Dermis blood vessel endothelial cell (primary cell): Measurements from ENCODE around the gene EIF3I. TPM values are rescaled to one million over a fixed set of nuclear protein-coding genes. Genes with fewer than 3 reads are reported as not detected.
A peak's percentile ranks its signal among the peaks of the same experiment; 100 is the strongest.

ENCODE experiments used
- DNase-seq: peaks from one replicate; pipeline ENCODE4 v3.0.0; 2010
- total RNA-seq: library from RNA; depleted of rRNA; stranded (reverse); fragments of >200 nt; gene quantifications from 2 replicates; pipeline ENCODE4 v1.2.3, GENCODE V29; 2014

The EIF3I gene
- total RNA-seq, 1 donor from 2014 or later: 353 TPM

DNA sequence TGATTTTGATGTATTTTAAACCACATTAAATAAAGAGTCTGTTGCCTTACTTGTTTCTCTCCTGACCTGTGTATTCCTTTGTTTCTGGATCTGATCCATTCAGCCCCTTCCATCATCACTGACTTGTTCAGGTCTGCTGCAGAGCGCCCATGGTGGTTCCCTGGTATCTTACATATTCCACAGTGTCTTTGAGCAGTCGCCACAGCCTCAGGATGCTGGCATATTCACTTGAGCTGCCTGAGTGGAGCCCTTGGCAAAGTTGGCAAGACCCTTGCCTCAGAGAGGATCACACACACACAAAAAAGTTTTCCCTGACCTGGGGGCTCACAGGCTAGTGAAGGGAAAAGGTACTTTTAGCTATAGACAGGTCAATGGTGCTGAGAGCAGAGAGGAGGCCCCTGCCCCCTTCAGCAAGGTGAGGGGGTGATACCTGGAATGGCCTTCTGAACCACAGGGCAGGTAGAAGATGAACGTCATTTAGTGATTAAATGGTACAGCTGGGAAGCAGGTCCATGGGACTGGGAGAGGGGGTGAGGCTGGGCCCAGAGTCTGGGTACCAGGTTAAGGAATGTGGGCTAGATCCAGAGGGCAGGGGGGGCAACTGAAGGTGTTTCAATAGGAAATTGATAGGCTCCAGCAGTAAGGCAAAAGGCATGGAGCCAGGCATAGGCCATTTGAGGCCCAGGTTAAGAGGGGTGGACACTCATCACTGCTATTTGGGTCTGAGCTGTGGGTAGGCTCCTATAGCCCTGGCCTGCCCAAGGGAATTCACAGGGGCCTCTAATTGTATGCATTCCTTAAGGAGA, 23.8 kb upstream of the EIF3I start:
- DNase-seq: no peak

DNA sequence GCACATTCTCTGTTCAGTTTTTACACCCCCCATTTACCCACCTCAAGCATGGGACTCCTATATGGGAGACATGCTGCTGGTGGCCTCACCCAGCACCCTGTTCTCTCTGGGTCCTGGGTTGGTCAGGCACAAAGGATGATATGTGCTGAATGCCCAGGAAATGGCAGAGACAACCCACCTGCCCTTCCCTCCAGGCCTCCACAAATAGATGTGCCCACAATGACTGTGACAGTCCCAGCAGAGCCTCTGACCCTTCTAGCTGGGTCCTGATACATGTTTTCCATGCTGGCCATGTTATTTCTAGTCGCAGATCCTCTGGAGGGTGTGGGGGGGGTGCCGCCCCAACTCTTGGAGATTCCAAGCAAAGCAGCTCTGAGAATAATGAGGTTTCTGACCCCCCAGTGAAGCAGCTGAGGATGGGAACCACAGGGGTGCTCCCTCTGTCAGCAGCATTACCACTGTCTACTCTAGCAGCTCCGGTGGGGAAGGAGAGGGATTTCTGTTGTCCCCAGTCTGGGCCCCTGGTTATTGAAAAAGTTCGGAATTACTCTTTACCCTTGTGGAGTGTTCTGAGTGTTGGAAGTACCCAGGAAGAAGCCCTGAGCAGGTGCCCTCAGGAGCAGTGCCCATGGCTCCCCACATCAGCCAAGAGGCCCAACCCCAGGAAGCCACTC, 23.0 kb upstream of the EIF3I start:
- DNase-seq: no peak

DNA sequence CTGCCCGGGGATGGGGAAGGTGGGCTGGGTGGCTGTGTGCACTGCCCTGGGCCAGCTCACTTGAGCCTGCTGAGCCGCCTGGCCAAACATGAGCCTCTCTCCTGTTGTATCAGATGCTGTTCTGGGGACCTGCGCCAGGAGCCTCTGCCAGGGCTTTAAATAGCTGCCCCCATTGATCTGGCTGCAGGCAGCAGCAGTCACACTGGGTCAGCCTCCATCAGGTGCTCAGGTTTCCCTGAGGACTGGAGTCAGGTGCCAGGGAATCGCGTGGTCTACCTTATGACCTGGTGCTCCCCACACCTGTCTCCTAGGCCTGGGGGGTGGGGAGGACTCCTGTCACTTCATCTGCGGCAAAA, 22.5 kb upstream of the EIF3I start:
- DNase-seq: no peak

DNA sequence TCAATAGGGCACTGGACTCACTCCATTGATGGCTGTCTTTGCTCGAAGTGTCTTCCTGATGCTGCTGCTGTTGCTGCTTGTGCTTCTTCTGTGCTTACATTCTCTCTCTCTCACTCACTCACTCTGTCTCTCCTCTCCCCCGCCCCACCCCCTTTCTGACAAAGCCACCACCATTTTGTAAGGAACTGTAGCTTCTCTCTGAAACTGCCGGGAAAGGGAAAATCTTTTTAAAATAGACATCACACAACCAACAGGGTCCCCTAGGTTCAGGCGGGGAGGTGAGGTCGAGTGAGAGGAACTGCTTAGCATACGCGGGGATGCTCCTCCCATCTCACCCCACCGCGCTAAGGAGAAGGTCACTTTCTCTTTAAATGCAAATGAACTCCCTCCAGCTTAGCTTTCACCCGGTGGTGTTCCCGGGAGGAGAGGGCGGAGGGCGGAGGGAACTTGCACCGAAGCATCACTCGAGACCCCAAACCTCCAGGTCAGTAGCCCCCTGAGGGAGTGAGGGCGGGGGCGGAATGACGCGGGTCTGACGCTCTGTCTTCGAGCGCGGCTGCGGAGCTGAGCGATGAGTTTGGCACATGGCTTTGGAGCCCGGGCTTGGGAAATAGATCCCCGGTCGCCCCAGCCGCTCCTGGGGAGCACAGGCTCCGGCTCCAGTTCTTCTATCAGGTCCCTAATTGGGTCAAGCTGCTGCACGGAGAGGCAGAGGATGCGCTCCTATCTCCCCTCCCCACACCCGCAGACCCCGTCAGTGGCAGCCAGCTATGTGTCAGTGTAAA, 21.8 kb upstream of the EIF3I start, which contains the start of gene CCDC28B:
Gene CCDC28B (plus strand): TSS at position 370 of the 785 bp plus-strand sequence. CDS start 1,341 bp downstream, outside the sequence.
- peak; percentile 51 for DNase-seq

DNA sequence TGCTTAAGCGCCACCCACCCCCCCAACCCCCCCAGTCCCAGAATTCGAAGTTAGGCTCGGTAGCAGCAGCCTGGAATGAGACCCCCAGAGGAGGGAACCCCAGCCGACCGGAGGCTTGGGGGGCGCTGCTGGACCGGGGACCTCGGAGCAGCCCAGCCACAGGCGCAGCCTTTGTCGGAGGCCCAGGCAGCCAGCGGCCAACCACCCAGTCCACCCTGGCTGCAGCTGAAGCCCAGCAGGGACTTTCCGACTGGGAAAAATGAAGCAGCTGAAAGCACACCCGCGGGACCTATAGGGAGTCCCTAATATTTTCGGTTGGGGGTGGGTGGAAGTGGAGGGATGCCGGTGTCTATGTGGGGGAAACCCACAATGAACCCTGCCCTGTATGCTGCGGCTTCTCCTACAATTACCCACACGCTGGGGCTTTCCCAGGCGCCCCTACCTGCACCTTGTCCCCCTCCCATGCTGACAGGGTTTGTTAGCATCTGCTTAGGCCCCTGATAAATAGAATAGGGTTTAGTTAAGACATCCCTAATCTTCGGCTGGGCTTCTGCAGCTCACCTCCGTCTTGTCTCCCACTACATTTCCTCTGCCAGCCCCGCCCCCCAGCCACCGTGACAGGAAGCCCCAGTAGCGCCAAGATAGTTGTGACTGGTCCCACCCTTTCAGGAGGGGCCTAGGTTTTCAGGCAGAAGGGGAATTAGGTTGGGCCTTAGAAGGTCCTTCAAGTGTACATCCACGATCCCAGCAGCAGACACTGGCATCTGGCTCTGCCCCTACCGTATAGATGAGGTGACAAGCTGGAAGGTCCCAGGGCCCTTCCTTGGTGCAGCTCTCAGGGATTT, 21.0 kb upstream of the EIF3I start:
- peak; percentile 70 for DNase-seq

DNA sequence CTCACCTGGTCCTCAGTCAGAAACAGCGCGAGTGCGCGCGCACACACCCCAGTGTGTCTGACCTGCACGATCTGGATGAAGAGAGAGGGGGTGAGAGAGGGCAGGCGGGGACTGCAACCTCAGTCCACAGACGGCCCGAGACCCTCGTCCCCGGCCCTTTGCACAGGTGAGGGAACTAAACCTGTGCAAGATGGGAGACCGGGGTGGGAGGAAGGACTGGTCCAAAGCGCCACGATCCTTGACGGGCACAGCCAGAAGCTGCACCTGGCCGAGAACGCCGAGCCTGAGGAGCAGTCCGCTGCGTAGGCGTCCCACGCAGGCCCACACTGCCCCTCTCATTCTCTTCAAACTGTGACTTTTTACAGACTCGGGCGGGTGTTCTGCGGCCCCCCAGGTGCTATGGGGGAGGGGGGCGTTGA, 17.3 kb upstream of the EIF3I start:
- no peak for DNase-seq

DNA sequence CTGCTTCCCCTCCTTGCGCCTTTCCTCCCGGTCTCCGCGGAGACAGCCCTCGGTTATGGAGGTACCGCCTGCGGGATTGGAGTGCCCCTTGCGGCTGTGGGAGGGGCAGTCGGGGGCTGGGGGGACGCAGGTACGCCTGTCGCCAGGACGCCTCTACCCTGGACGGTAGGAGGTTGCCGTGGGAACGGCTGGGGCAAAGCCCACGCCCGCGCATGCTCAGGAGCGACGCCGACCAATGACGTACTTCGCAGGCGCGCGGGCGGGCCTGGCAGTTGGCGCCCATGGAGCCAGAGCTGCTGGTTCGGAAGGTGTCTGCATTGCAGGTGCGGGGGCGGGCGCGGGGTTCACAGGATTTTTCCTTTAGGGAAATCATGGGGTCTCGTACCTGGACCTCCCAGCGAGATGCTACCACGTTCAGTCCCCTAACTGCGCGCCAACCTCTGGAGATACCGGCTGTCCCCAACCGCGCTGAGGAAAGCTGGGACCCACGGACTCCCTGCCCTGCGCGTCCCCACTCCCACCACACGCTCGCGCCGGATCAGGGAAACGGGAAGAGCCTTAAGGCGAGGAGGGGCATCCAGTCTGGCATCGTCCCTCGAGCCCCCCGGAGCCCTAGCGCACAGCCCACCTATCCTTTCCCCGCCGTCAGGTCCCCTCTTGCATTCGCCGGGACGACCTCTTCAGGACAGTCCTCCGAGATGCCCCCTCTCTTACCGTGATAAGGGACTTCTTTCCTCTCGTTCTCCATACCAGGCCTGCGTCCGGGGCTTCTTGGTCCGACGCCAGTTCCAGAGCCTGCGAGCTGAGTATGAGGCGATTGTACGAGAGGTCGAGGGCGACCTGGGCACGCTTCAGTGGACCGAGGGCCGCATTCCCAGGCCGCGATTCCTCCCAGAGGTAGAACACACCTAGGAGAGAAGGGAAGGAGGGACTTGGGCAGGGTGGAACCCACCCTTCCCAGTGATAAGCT, 16.5 kb upstream of the EIF3I start, which contains the start of gene IQCC:
Gene IQCC (plus strand): TSS at position 271 of the 970 bp plus-strand sequence. CDS start 11 bp downstream, at position 282.
- DNase-seq: peak; percentile 90

DNA sequence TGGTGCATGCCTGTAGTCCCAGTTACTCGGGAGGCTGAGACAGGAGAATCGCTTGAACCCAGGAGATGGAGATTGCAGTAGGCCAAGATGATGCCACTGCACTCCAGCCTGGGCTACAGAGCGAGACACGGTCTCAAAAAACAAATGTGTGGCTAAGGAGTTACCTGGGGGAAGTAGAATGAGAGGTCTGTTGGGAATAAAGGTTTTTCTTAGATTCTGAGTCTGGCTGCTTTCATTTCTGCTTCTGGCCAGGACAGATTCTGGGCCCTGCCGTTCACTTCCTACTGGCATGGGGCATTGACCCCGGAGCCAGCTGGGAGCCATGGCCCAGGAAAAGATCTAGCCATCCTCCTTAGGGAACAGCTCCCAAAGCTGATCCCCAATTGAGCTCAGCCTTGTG, 13.7 kb upstream of the EIF3I start:
- no peak for DNase-seq

DNA sequence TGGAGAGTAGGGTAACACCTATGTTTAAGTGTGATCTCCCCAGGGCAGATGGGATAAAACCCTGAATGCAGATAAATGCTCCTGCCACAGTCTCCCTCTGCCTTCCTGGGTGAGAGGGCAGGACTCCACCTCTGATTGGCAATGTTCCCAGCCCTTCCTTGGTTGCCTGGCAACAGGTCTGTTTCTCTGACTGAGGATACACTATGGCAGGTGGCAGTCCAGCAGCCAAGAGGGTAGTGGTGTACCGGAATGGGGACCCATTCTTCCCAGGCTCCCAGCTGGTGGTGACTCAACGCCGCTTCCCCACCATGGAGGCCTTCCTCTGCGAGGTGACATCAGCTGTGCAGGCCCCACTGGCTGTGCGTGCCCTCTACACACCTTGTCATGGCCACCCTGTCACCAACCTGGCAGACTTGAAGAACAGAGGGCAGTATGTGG, 13.3 kb upstream of the EIF3I start, which contains the start of gene DCDC2B:
Gene DCDC2B (plus strand): TSS at position 199 of the 438 bp plus-strand sequence. CDS start 5 bp downstream, at position 204.
- peak; percentile 59 for DNase-seq

DNA sequence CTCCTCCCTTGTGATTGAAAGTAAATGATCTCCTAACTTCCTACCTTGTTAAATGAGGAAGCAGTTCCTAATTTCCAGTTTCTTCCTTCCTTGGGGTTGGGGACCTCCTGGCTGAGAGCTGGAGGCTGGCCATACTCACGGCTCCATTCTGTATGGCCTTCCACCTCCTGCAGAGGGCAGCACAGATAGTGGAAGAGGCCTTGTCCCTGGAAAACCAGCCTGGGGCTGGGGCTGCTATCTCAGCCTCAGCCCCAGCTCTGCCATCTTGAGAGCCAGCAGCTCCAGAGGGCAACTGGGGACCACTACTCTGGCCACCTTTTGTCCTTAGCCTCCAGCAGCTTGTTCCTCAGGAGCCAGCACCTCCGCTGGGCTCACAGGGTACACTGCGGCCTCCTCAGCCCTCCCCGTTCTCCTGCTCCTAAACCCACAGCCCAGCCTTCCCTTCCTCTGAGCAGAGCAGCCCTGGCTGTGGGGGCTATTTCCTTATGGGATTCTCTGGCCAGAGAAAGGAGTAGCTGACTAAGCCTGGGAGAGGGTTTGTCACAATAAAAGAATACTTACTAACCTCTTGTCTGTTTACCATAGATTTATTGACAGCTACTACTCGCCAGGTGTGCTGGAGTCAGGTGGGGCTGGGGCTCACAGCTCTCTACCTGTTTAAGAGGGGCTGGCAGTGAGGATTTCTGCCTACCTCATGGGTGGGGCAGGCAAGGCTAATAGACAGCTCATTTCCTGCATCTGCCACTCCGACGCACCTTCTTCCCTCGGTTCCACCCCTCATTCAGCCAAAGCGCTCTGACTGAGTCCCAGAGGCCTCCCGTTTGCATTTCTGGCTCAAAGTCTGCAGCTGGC, 6.4 kb upstream of the EIF3I start:
- peak; percentile 89 for DNase-seq

DNA sequence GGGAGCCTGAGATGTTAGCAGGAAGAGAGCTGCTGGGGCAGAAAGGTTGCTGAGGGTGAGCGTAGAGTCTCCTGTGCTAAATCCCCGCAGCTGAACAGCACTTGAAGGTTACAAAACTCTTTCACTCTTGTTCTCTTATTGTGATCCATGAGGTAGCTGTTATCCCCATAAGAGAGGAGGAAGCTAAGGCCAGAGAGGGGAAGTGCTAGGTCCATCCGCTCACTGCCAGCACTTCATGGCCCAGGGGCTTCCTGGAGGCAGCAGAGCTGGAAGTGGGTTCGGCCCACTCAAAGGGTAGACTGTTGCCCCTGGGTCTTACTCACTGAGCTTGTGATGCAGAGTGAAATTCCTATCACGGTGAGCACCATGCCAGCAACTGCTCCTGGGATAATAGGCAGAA, 5.6 kb upstream of the EIF3I start:
- no peak for DNase-seq

DNA sequence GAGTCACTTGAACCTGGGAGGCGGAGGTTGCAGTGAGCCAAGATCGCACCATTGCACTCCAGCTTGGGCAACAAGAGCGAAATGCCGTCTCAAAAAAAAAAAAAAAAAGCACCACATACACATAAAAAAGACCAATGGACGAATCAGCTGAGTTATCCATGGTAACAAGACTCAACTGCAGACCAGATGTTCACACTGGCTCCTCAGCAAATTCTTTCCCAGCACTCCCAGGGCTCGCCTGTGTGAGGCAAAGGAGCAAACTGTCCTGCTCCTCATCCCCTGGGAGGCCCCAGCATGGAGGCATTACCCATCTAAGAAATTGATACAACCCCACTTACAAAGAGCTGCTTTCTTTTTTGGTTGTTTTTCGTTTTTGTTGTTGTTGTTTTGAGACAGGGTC, 3.2 kb upstream of the EIF3I start:
- no peak for DNase-seq

DNA sequence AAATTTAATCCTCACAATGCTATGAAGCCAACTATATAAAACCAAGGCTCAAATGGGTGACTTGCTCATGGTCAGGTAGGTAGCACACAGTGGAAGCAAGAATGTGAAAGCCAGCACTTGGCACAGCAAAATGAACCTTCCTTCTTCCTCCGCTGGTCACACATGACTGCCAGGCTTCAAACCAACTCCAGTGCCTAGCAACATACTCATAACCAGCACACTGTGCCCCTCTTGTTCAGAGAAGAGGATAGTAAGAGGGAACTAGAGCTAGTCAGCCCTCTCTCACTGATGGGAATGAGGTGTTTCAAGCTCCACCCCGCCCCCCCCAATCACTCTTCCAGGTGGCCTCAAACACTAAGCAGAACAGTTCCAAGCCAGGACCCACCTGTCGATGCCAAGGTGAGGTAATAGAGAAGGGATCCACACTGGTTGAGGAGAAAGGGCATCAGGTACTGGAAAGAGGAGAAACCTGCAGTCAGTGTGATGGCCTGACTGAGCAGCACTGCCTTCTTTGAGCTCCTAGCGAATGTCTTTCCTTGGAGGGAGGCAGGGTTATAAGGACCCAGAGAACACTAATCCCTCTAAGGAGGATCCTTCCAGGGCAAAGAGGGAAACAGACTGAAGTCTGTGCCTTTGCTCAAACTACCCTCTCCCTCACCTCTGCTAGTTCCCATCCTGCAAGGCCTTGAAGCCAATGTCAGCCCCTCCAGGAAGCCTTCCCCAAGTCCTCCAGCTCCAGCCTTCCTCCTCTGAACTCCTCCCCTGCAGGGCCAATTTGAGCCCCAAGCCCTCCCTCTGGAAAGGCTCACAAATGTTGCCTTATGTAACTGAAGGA, 1.2 kb upstream of the EIF3I start:
- no peak for DNase-seq

DNA sequence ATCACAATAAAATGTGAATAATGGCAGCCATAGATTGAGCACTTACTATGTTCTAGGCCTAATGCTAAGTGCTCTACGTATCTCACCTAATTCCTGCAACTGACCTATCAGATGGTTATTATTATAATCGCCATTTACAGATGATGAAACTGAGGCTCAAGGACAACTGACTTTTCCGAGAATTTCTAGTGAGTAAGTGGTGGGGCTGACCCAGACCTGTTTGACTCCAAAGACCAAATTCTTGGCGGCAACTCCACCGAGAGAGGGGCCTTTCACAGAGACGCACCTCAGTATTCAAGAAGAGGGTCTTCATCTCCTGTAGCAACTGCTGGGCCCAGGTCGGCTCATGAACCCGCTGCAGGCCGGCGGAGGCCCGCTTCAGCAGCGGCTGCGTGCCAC, 627 bp upstream of the EIF3I start:
- no peak for DNase-seq

DNA sequence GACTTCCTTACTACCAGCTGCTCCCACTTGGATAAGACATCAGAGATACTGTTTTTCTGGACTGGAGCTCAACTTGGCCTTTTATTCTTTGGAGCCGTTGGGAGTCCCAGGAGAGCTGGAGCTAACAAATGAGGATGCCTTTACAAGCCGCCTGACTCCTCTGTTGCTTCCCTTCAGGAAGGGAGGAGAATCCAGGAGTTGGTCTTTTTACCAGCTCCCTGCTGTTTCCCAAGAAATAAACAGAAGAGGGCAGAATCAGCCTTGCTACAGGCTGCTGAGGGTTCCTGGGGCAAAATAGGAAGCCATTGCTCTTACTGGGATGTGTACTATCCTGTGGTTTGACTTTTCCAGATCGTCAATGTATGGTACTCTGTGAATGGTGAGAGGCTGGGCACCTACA, 1.5 kb downstream of the EIF3I start:
- peak; percentile 84 for DNase-seq

DNA sequence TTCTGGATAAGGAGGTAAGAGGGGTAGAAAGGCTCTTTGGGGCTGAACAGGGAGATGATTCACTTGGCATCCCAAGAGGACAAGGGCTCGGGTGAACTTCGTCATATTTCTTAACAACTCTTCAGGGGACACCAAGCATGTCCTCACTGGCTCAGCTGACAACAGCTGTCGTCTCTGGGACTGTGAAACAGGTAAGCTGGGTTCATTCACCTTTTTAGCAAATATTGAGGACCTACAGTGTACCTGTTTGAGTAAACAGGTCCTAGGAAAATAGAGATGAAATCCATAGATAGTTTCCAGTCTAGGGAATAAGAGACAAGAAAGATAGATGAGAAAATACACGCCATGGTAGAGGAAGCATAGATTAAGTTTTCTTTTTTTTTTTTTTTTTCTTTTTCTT, 2.1 kb downstream of the EIF3I start:
- DNase-seq: no peak

DNA sequence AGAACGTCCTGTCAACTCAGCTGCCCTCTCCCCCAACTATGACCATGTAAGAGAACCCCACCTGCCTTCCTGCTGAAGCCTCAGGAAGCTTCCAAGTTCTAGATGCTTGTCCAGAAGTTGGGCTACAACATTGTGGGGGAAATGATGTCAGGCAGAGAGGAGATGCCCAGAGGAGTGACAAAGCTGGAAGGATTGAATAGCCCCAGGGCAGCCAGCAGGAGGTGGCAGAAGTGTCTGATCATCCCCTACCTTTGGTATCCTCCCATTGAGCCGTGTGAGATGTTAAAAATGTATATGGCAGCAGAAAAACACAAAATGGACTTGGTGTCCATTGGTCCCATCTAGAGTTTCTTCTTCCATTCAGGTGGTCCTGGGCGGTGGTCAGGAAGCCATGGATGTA, 6.6 kb downstream of the EIF3I start:
- DNase-seq: no peak

DNA sequence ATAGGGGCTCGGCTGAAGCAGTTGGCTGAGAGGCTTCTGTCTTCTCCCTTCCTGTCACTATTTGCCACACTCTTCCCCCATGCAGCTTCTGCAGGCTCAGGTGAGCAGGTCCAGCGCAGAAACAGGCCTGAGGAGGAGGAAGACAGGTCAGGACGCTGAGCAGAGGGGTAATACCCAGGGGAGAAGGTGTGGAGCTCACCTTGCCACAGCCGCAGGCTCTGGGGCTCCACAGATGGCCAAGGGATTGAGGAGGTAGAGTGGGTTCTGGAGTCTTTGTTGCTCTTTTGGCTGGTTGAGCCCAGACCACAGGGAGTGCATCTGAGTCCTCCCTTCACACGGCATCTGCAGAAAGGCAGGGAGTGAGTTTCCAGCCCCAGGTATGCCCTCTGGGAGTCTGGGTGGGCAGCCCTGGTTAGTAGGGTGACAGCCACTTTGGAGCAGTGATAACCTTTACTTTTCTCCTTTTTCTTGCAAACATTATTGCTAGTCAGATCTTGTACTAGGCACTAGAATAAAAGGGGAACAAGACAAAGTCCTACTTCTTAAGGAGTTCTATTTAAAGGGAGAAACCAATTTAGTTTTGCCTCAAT, 9.7 kb downstream of the EIF3I start:
- DNase-seq: no peak
